MM.1S (cell line): ENCODE measurements around the gene LAMB3.

ENCODE experiments used
- CTCF ChIP-seq: fragments of 300-600 bp; sonication (generic); IDR thresholded peaks from 2 replicates; pipeline ENCODE4 v1.5.1; 2016; ENCODE audit warnings: antibody characterized with exemption, low read length, mixed read lengths
- EZH2phosphoT487 ChIP-seq: fragments of 300-600 bp; sonication (generic); IDR thresholded peaks from 2 replicates; pipeline ENCODE4 v1.6.1; 2018; ENCODE audit warnings: antibody characterized with exemption, low read length

GRCh38 chr1:209616366-209617046 is 35.7 kb downstream of the LAMB3 start:
- TF ChIP-seq CTCF (no peak), EZH2phosphoT487 (no peak)
